Measurements from ENCODE around the gene AP5S1. TPM values are rescaled to one million over a fixed set of nuclear protein-coding genes. Genes with fewer than 3 reads are reported as not detected.

The AP5S1 gene
- total RNA-seq, 2 donors from 2014 or later: 4.9 to 5.3 TPM

GRCh38 chr20:3813848-3814581 is 6.3 kb upstream of the AP5S1 start:
- peaks cover 62% of the 10 kb centered on the region for H3K4me1 ChIP-seq
- no peaks in the 10 kb centered on the region for H3K27me3 ChIP-seq
- H3K4me3 ChIP-seq: no peak overlapping the region
- intact Hi-C loops (cut with DNase I): no loop called here
- H3K27ac ChIP-seq: peak overlapping the region; percentile 59 to 95 (median 90)
- WGBS, 2 donors: 55 to 66% methylated on average over 12 of the region's 12 CpGs
- TF ChIP-seq, protein P1, sequence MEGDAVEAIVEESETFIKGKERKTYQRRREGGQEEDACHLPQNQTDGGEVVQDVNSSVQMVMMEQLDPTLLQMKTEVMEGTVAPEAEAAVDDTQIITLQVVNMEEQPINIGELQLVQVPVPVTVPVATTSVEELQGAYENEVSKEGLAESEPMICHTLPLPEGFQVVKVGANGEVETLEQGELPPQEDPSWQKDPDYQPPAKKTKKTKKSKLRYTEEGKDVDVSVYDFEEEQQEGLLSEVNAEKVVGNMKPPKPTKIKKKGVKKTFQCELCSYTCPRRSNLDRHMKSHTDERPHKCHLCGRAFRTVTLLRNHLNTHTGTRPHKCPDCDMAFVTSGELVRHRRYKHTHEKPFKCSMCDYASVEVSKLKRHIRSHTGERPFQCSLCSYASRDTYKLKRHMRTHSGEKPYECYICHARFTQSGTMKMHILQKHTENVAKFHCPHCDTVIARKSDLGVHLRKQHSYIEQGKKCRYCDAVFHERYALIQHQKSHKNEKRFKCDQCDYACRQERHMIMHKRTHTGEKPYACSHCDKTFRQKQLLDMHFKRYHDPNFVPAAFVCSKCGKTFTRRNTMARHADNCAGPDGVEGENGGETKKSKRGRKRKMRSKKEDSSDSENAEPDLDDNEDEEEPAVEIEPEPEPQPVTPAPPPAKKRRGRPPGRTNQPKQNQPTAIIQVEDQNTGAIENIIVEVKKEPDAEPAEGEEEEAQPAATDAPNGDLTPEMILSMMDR (IDR thresholded peaks at IDR 0.05): no peak
- TF ChIP-seq POLR2A (IDR thresholded peaks at IDR 0.05): no peak
- ATAC-seq: no peak
- no peaks in the 10 kb centered on the region for H3K36me3 ChIP-seq (replicated peaks in 1 of 2; ENCODE audit: insufficient read depth in 1 of 2, low read depth in 2 of 2)
- no peaks in the 10 kb centered on the region for H3K9me3 ChIP-seq
- no peak for DNase-seq

GRCh38 chr20:3814928-3815495 is 5.3 kb upstream of the AP5S1 start:
- no peaks in the 10 kb centered on the region for H3K9me3 ChIP-seq
- DNase-seq: no peak
- H3K4me1 ChIP-seq: peaks cover 67% of the 10 kb centered on the region
- H3K4me3 ChIP-seq: no peak overlapping the region
- intact Hi-C loops (cut with DNase I): no loop called here
- no peaks in the 10 kb centered on the region for H3K27me3 ChIP-seq
- no peak for ATAC-seq
- TF ChIP-seq, protein P1 (IDR thresholded peaks at IDR 0.05): no peak
- TF ChIP-seq POLR2A (IDR thresholded peaks at IDR 0.05): no peak
- H3K36me3 ChIP-seq (replicated peaks in 1 of 2; ENCODE audit: insufficient read depth in 1 of 2, low read depth in 2 of 2): no peaks in the 10 kb centered on the region
- no peak overlapping the region for H3K27ac ChIP-seq
- WGBS, 2 donors: 88 to 90% methylated on average over 7 of the region's 7 CpGs

- Histone ChIP-seq H3K4me1 (peaks cover 59% of the 10 kb centered on the region), H3K9me3 (no peaks in the 10 kb centered on the region), H3K4me3 (no peak overlapping the region), H3K27me3 (no peaks in the 10 kb centered on the region), H3K27ac (no peak overlapping the region), H3K36me3 (replicated peaks in 1 of 2; ENCODE audit: insufficient read depth in 1 of 2, low read depth in 2 of 2) (no peaks in the 10 kb centered on the region)
- ATAC-seq: no peak
- 82 to 84% methylated on average over 9 of the region's 9 CpGs for WGBS, 2 donors
- no peak for DNase-seq
- intact Hi-C loops (cut with DNase I): no loop called here
- no peak for TF ChIP-seq POLR2A (IDR thresholded peaks at IDR 0.05)
- TF ChIP-seq, protein P1 (IDR thresholded peaks at IDR 0.05): no peak
Measured at GRCh38 chr20:3815703-3816315, 4.5 kb upstream of the AP5S1 start.

DNA sequence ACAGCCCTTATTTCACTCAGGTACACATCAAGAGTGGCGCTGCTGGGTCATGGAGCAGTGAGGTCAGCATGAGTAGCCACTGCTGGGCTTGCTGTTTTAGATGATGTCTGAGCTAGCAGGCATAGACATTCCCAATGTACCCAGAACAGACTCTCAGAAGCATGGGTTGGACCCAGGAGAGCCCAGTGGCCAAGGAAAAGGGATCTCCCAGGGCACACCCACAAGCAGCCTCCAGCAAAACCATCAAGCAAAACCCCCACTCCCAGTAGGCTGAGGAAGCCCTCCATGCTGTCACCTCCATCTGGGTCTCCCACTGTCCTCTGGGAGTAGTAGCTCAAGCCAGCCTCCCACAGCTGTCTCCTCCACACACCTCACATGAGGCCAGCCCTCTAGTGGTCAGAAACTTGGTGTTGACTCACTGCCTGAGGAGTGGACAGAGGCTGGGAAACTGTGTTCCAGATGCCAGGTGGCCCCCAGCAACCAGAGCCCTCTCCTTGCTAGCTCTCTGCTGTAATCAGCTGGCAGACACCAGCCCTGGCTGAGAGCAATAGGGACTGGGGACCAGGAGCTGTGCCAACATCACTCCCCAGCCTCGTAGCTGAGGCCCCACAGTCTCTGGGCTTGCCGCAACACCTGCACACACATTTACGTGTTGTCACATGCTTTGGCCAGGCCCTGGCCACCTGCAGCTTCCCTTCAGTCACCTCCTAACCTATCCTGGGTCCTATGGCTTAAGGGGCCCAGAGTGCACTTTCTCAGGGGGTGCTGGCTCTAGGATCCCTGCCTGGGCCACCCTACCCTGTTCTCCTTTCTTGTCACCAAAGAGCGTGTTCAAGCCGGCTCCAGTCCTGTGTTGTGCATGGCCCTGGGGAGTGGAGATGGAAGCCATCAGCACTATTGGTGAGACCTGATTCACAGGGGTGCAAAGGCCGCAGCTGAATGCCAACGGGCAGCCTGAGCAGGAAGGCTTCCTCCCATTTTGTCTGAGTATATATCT is 1.9 kb upstream of the AP5S1 start:
- Histone ChIP-seq H3K27ac (peak overlapping the region; percentile 73 to 100 (median 97)), H3K9me3 (no peaks in the 10 kb centered on the region), H3K4me1 (peaks cover 44% of the 10 kb centered on the region), H3K27me3 (no peaks in the 10 kb centered on the region), H3K4me3 (no peak overlapping the region), H3K36me3 (replicated peaks in 1 of 2; ENCODE audit: insufficient read depth in 1 of 2, low read depth in 2 of 2) (peaks cover 0 to 4% of the 10 kb centered on the region in 2 donors)
- 41 to 68% methylated on average over 5 to 8 of the region's 8 CpGs for WGBS, 2 donors
- ATAC-seq: peak; percentile 79
- DNase-seq: peak; percentile 95 to 98 (median 98)
- TF ChIP-seq, protein P1 (IDR thresholded peaks at IDR 0.05): peak; percentile 54 to 96 (median 95)
- TF ChIP-seq POLR2A (IDR thresholded peaks at IDR 0.05): peak in 2 of 3 donors; percentile 55 to 60
- intact Hi-C loops (cut with DNase I): no loop called here

Measured in body of pancreas (tissue), 4 donors.